K562 (cell line): ENCODE data around the gene TMEM184A. TPM values are rescaled to one million over a fixed set of nuclear protein-coding genes. Genes with fewer than 3 reads are reported as not detected.
A peak's percentile ranks its signal among the peaks of the same experiment; 100 is the strongest.

Experiments
- BMI1 ChIP-seq: fragments of 150-350 bp; IDR thresholded peaks from 2 replicates; pipeline ENCODE4 v1.6.1; 2014; ENCODE audit warnings: low read length
- CTCF ChIP-seq, 3 experiments: IDR thresholded peaks in 2 of 3; conservative IDR thresholded peaks in 1 of 3; 2 replicates each; pipeline ENCODE4 v1.5.1; 2011 to 2012; ENCODE audit warnings: low read length in 3 of 3, mild to moderate bottlenecking in 3 of 3, control low read depth in 2 of 3, improper control_type of control experiment in 1 of 3, inconsistent platforms in 1 of 3, low read depth in 1 of 3, mixed read lengths in 1 of 3, moderate library complexity in 1 of 3; ENCODE audit not compliant: insufficient read depth in 2 of 3
- ETS2 ChIP-seq: IDR thresholded peaks from 2 replicates; pipeline ENCODE4 v1.6.1; 2016; ENCODE audit warnings: borderline replicate concordance, missing genetic modification characterization, mild to moderate bottlenecking, moderate library complexity, missing compliant biosample characterization; ENCODE audit not compliant: poor library complexity, severe bottlenecking
- HDAC8 ChIP-seq: fragments of 450-650 bp; IDR thresholded peaks from 2 replicates; pipeline ENCODE4 v1.6.1; 2016; ENCODE audit warnings: mild to moderate bottlenecking, missing genetic modification characterization, moderate library complexity, missing compliant biosample characterization
- KDM1A ChIP-seq, 2 experiments: fragments of 450-650 bp; IDR thresholded peaks; 2 replicates each; pipeline ENCODE4 v1.6.1; 2016; ENCODE audit warnings: mild to moderate bottlenecking in 2 of 2
- LCOR ChIP-seq: sonication (generic); formaldehyde crosslinking; IDR thresholded peaks from 2 replicates; pipeline ENCODE4 v1.8.0; 2022; ENCODE audit warnings: mild to moderate bottlenecking, missing genetic modification reagents
- MTF1 ChIP-seq: fragments of 250-450 bp; sonication (Bioruptor Pico); IDR thresholded peaks from 2 replicates; pipeline ENCODE4 v1.9.0; 2021; ENCODE audit warnings: moderate library complexity, mild to moderate bottlenecking, inconsistent platforms, borderline replicate concordance
- RCOR1 ChIP-seq, 2 experiments: IDR thresholded peaks; 2 replicates each; pipeline ENCODE4 v1.6.1; 2012; ENCODE audit warnings: low read depth in 2 of 2, low read length in 2 of 2, borderline replicate concordance in 1 of 2, improper control_type of control experiment in 1 of 2
- SFPQ ChIP-seq: fragments of 200-400 bp; formaldehyde crosslinking; IDR thresholded peaks from 2 replicates; pipeline ENCODE4 v1.6.1; 2017; ENCODE audit warnings: mild to moderate bottlenecking, low read depth, low read length, moderate library complexity
- TAF7 ChIP-seq: fragments of 450-650 bp; IDR thresholded peaks from 2 replicates; pipeline ENCODE4 v1.6.1; 2016; ENCODE audit warnings: missing genetic modification characterization, missing compliant biosample characterization
- TEAD4 ChIP-seq, 2 experiments: sonication (generic) in 1 of 2; formaldehyde crosslinking in 1 of 2; IDR thresholded peaks; 2 replicates each; pipeline versions ENCODE4 v1.6.1 to v1.8.0; 2012 to 2022; ENCODE audit warnings: borderline replicate concordance in 1 of 2, inconsistent platforms in 1 of 2, low read length in 1 of 2, mild to moderate bottlenecking in 1 of 2, missing genetic modification reagents in 1 of 2
- TRIM24 ChIP-seq, 2 experiments: fragments of 450-650 bp; IDR thresholded peaks; 2 replicates each; pipeline ENCODE4 v1.6.1; 2016
- ZFP1 ChIP-seq: fragments of 450-650 bp; formaldehyde crosslinking; IDR thresholded peaks from 2 replicates; pipeline ENCODE4 v1.4.0; 2020; ENCODE audit warnings: mild to moderate bottlenecking, mixed read lengths
- ZNF77 ChIP-seq: fragments of 250-450 bp; sonication (Bioruptor Pico); IDR thresholded peaks from 2 replicates; pipeline ENCODE4 v1.5.0; 2020
- ZZZ3 ChIP-seq: fragments of 450-650 bp; IDR thresholded peaks from 2 replicates; pipeline ENCODE4 v1.6.1; 2016; ENCODE audit warnings: antibody characterized with exemption, mild to moderate bottlenecking, moderate library complexity
- polyA plus RNA-seq, 8 experiments: library from polyadenylated mRNA; depleted of rRNA in 4 of 8; stranded (reverse) in 5 of 8; unstranded in 3 of 8; fragments of >200 nt; fragmentation: Nextera tagmentation in 2 of 8; fragmentation: Illumina TruSeq in 1 of 8; extraction: Ambion mirVana in 2 of 8; extraction: Trizol in 1 of 8; gene quantifications; 2 replicates each; pipeline versions ENCODE4 v1.2.1 to v1.2.3, GENCODE V29; 2011 to 2014; ENCODE audit warnings: inconsistent platforms in 1 of 8, missing spikeins in 1 of 8
- total RNA-seq, 7 experiments: library from RNA; depleted of rRNA in 6 of 7; stranded (reverse); fragments of >200 nt in 6 of 7; fragmentation: Illumina TruSeq in 2 of 7; extraction: Trizol in 2 of 7; gene quantifications; 2 replicates each; pipeline versions ENCODE4 v1.2.1 to v1.2.3, GENCODE V29; 2011 to 2021; ENCODE audit warnings: low replicate concordance in 1 of 7
- TF ChIP-seq, protein P1 (sequence below): fragments of 150-350 bp; IDR thresholded peaks from 2 replicates; pipeline ENCODE4 v1.6.1; 2014; ENCODE audit warnings: low read depth, mild to moderate bottlenecking, low read length, borderline replicate concordance
- TF ChIP-seq, protein P2 (sequence below): fragments of 250-450 bp; sonication (Bioruptor Pico); IDR thresholded peaks from 2 replicates; pipeline ENCODE4 v1.8.0; 2022; ENCODE audit warnings: moderate library complexity, mild to moderate bottlenecking, inconsistent platforms

TMEM184A gene
- total and polyA plus RNA-seq, 9 of the 15 experiments (the other 6 are each of a cell fraction or from before 2014, with no cell fraction given), result 0.10 to 0.18 (median 0.11) TPM; not detected in 6

GRCh38 chr7:1537535-1538412 is 18.2 kb downstream of the TMEM184A start (continued):
- no peak for TF ChIP-seq ZNF77
- no peak for TF ChIP-seq HDAC8 (tag)
- TF ChIP-seq MTF1 (CRISPR knock-in tag), result peak; percentile 76; the same call in 1 of the 2 replicates
- no peak for TF ChIP-seq CTCF (IDR thresholded peaks at IDR 0.05 in 2 of 3, conservative IDR thresholded peaks at IDR 0.05 in 1 of 3; ENCODE audit: insufficient read depth in 2 of 3, low read depth in 1 of 3, low read length in 3 of 3)
- TF ChIP-seq, protein P1, sequence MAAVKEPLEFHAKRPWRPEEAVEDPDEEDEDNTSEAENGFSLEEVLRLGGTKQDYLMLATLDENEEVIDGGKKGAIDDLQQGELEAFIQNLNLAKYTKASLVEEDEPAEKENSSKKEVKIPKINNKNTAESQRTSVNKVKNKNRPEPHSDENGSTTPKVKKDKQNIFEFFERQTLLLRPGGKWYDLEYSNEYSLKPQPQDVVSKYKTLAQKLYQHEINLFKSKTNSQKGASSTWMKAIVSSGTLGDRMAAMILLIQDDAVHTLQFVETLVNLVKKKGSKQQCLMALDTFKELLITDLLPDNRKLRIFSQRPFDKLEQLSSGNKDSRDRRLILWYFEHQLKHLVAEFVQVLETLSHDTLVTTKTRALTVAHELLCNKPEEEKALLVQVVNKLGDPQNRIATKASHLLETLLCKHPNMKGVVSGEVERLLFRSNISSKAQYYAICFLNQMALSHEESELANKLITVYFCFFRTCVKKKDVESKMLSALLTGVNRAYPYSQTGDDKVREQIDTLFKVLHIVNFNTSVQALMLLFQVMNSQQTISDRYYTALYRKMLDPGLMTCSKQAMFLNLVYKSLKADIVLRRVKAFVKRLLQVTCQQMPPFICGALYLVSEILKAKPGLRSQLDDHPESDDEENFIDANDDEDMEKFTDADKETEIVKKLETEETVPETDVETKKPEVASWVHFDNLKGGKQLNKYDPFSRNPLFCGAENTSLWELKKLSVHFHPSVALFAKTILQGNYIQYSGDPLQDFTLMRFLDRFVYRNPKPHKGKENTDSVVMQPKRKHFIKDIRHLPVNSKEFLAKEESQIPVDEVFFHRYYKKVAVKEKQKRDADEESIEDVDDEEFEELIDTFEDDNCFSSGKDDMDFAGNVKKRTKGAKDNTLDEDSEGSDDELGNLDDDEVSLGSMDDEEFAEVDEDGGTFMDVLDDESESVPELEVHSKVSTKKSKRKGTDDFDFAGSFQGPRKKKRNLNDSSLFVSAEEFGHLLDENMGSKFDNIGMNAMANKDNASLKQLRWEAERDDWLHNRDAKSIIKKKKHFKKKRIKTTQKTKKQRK, result no peak
- peak; percentile 81 for TF ChIP-seq TEAD4 (IDR thresholded peaks at IDR 0.05; ENCODE audit: low read length)
- TF ChIP-seq TEAD4 (CRISPR knock-in tag; IDR thresholded peaks at IDR 0.05; ENCODE audit: borderline replicate concordance), result no peak
- TF ChIP-seq LCOR (CRISPR knock-in tag), result peak; percentile 60
- TF ChIP-seq ETS2 (tag), result no peak
- no peak for TF ChIP-seq SFPQ
- peak in 1 of 2 experiments; percentile 37; a peak in 1 of 4 replicates for TF ChIP-seq TRIM24 (IDR thresholded peaks at IDR 0.05)
- peak; percentile 100 for TF ChIP-seq BMI1
- TF ChIP-seq ZZZ3, result no peak
- no peak for TF ChIP-seq TAF7
- no peak for TF ChIP-seq ZFP1
- TF ChIP-seq, protein P2, sequence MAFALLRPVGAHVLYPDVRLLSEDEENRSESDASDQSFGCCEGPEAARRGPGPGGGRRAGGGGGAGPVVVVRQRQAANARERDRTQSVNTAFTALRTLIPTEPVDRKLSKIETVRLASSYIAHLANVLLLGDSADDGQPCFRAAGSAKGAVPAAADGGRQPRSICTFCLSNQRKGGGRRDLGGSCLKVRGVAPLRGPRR (CRISPR knock-in tag), result no peak
- peak; percentile 70 to 100; a peak in 3 of 4 replicates for TF ChIP-seq RCOR1 (IDR thresholded peaks at IDR 0.05; ENCODE audit: borderline replicate concordance in 1 of 2, low read depth in 2 of 2, low read length in 2 of 2)
- TF ChIP-seq KDM1A (IDR thresholded peaks at IDR 0.05), result peak; percentile 90 to 96
